Stimulated activated CD8-positive, alpha-beta memory T cell treated with anti-CD3 and anti-CD28 coated beads, Interleukin-4, amount 100 ng/mL, for 4 hours (primary cell): ENCODE measurements around the gene NDUFC2.
"Not testable (repeated sequence)": the region's sequence is repeated elsewhere in the genome, so short reads cannot be mapped to it uniquely, and the experiment has no call there.

Experiments
- DNase-seq, 2 donors: peaks; one replicate each; pipeline ENCODE4 v3.0.0-alpha.2; 2020; ENCODE audit warnings: low read depth in 2 of 2, low spot score in 1 of 2

Gene NDUFC2

DNA sequence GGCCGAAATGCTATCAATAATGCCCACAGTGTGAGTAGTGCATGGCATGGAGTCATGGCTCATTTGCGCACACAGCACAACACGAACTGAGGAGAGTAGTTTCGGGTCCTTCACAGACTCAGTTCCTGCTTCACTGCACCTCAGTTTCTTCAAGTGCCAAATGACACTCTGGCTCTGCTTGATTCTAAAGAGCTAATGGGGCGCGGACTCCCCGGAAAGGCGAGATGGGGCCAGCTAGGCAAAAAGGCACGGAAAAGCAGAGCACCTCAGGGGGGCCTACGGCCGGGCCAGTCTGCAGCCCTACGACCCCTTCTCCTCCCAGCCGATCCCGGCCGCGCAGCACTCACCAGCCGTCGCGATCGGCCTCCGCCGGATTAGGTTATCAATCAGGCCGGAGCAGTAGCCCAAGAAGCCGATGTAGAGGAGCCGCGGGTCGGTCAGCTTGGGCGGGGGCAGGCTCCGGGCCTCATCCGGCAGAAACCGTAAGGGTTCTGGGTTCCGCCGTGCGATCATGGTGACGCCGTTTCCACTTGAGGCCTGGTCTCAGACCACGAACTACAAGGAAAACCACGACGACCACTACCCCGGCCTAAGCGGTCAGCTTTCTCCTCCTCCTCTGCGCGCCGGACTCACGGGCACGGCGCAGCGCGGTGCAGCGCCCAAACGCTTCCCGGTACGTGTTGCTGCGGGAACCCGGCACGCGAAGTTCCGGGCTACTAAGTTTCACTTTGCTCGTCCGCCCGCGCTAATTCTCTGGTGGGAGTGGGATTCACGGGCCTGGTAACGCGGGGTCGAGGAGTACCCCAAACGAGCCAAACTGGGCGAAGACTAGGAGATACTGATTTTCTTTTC is at the start of gene NDUFC2:
TSS of gene NDUFC2 (minus strand) at position 631 of the 852 bp plus-strand sequence. CDS start at position 513, 118 bp downstream.
- peak; percentile 29 to 40 for DNase-seq

- no peak for DNase-seq
These were observed 47.7 kb upstream of the NDUFC2 start for GRCh38 chr11:78127403-78127802.

DNA sequence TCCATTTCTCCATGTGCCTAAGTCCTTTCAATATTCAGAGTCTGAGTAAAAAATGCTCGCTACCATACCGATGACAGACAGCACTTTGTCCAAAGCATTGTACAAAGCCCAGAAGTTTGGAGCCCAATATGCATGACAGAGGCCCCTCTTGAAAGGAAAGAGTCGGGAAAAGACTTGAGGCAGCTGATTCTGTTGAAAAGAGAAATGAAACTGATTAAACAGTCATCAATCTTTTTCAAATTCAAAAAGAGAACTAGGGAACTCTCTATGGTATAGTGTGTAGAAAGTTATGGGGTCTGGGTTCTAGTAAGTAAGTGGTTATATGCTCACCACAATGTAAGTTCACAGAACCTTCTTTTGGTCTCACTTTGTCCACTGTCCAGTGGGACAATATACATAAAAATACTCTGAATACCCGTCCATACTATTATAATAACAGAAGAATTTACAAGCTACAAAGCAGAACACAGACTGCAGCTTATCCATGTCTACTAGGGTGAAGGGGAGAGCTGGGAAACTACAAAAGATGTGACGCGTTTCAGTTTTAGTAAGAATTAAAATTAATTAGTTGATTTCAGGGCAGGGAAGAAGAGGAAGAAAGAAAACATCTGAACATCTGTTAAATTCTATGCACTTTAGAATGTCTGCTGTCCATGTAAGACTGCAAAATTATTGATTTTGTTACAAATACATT is 33.1 kb upstream of the NDUFC2 start:
- DNase-seq: no peak

- no peak for DNase-seq
These were observed 31.6 kb upstream of the NDUFC2 start for GRCh38 chr11:78111298-78111697.

- DNase-seq: no peak
These were observed 31.2 kb upstream of the NDUFC2 start for GRCh38 chr11:78110830-78111229.

GRCh38 chr11:78110351-78110750 is 30.7 kb upstream of the NDUFC2 start:
- DNase-seq: no peak

DNA sequence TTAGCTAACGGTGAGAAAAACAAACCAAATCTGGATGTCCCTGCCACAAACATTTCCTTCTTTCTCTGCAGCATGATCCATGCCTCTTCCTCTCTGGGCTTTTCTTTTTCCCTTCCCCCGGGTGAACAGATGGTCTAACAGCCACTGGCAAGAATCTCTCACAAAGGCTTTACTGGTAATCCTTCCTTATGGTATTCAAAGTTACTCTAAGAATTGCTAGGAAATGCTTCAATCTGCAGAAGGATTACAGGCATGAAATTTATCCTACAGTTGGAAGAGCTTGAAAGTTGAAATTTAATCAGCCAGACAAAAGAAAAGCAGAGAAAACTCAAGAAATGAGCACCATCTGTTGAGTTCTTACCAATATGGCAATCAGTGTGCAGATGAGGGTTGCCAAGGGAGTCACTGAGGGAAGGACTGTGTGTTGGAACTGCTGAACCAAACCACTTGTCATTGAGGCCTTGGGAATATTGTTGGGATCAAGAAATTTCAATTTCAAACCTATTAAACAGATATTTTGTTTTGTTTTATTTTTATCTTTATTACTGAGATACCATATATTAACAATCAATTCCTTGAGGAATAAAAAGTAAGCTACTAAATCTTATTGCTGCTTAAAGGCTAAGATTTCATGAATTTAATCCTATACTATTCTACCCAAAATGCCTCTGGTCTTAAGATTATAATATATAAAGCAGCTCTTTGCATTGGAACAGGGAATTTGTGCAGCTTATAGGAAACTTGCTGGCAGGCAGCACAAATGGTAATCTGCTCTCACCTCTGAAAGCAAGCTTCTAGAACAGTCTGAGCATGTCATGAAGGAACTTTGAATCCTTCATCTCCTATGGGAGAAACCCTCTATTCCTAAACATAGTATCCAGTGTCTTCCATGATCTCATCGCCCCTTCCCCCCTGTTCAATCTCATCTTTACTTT is 29.7 kb upstream of the NDUFC2 start:
- no peak for DNase-seq

GRCh38 chr11:78100676-78101472 is 21.2 kb upstream of the NDUFC2 start:
- no peak for DNase-seq

DNA sequence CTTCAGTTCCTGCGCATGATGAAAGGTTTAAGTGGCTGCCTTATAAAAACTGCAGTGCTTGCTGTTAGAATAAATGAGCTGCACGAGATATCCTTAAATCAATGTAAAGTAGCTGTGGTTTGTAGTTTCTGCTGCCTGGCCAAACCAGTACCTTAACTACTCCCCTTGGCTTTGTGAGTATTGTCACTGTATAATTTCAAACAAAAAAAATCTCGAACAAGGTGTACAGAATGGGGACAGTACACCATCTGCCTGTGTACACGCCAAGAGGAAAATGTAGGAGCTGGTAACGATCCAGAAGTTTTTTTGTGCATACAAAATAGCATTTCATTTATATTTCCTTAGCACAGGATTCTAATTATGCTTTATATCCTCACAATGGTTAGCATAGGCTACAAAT is 20.6 kb upstream of the NDUFC2 start:
- DNase-seq: no peak

DNA sequence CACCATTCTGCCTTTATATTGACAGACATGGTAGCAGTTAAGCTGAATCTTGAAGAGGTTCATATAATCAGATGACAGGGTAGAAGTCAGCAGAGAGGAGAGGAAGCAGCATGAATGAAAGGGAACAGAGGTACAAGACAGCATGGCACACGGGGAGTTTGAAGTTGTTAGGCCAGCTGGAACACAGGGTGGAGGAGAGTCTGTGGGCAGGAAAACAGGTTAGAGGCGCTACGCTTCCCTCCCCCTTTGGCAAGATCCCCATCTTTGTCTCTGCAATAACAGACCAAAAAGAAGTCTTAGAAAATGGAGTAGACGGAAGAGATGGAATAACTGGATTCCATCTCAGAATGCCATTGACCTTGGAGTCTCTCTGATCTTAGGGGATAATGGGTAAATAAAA is 20.0 kb upstream of the NDUFC2 start:
- DNase-seq: no peak

GRCh38 chr11:78097666-78098385 is 18.2 kb upstream of the NDUFC2 start:
- DNase-seq: no peak

- no peak for DNase-seq
These were observed 14.6 kb upstream of the NDUFC2 start for GRCh38 chr11:78094250-78094649.

GRCh38 chr11:78086521-78087074 is 6.9 kb upstream of the NDUFC2 start:
- DNase-seq: not testable (repeated sequence)

DNA sequence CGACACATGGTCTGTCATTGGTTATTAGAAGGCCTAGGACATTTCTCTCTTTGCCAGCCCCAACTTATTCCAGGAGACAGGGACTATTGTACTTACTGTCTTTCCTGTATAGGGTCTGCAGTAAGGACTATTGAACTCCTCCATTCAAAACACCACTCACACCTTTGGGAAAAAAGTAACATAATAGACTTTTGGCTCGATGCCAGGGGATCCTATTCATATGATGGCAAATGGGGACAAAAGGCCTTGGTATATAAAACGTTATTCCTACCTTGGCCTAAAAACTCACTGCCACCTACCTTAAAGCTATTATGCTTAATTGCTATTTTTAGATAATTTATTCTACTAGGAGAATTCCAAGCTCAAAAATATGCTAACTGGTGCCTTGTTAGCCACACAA is 6.3 kb upstream of the NDUFC2 start:
- no peak for DNase-seq

GRCh38 chr11:78084506-78084905 is 4.8 kb upstream of the NDUFC2 start:
- not testable (repeated sequence) for DNase-seq

DNA sequence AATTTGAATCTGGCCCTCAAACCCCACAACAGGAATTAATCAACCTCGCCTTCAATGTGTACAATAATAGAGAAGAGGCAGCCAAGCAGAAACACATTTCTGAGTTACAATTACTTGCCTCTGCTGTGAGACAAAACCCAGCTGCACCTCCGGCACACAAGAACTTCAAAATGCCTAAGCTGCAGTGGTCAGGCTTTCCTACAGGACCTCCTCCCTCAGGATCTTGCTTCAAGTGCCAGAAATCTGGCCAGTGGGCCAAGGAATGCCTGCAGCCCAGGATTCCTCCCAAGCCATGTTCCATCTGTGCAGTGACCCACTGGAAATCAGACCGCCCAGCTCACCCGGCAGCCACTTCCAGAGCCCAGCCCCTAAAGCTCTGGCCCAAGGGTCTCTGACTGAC is 3.4 kb upstream of the NDUFC2 start:
- DNase-seq: no peak

- no peak for DNase-seq
These were observed 2.5 kb upstream of the NDUFC2 start for GRCh38 chr11:78082146-78082545.

GRCh38 chr11:78081583-78081982 is 1.9 kb upstream of the NDUFC2 start:
- no peak for DNase-seq

GRCh38 chr11:78080818-78081495 is 1.3 kb upstream of the NDUFC2 start:
- DNase-seq: no peak
